Measurements from ENCODE around the gene ABCC11. TPM values are rescaled to one million over a fixed set of nuclear protein-coding genes. Genes with fewer than 3 reads are reported as not detected.
"Not testable (repeated sequence)": the region's sequence is repeated elsewhere in the genome, so short reads cannot be mapped to it uniquely, and the experiment has no call there.

Gene ABCC11
- total RNA-seq, 2 donors from 2014 or later, result not detected

- Histone ChIP-seq H3K27ac (no peak overlapping the region), H3K4me1 (no peaks in the 10 kb centered on the region), H3K9me3 (no peaks in the 10 kb centered on the region), H3K36me3 (no peaks in the 10 kb centered on the region), H3K27me3 (no peaks in the 10 kb centered on the region), H3K4me3 (no peak overlapping the region)
- no peak for TF ChIP-seq CTCF (IDR thresholded peaks at IDR 0.05)
- DNase-seq (ENCODE audit: low spot score), result no peak
Measured at GRCh38 chr16:48172682-48173081, 74.7 kb downstream of the ABCC11 start.

- TF ChIP-seq CTCF (IDR thresholded peaks at IDR 0.05), result no peak
- H3K4me3 ChIP-seq, result no peak overlapping the region
- no peak overlapping the region for H3K27ac ChIP-seq
- no peak for DNase-seq (ENCODE audit: low spot score)
- no peaks in the 10 kb centered on the region for H3K27me3 ChIP-seq
- no peaks in the 10 kb centered on the region for H3K9me3 ChIP-seq
- H3K36me3 ChIP-seq, result no peaks in the 10 kb centered on the region
- peaks cover 0 to 2% of the 10 kb centered on the region in 2 donors for H3K4me1 ChIP-seq
Measured at GRCh38 chr16:48169896-48170295, 77.4 kb downstream of the ABCC11 start.

- Histone ChIP-seq H3K4me1 (peaks cover 0 to 8% of the 10 kb centered on the region in 2 donors), H3K27ac (no peak overlapping the region), H3K27me3 (no peaks in the 10 kb centered on the region), H3K36me3 (no peaks in the 10 kb centered on the region), H3K9me3 (no peaks in the 10 kb centered on the region), H3K4me3 (no peak overlapping the region)
- DNase-seq (ENCODE audit: low spot score), result no peak
- TF ChIP-seq CTCF (IDR thresholded peaks at IDR 0.05), result no peak
Measured at GRCh38 chr16:48168075-48168474, 79.3 kb downstream of the ABCC11 start.

- H3K27ac ChIP-seq; H3K4me3 ChIP-seq; H3K4me1 ChIP-seq; H3K27me3 ChIP-seq; H3K9me3 ChIP-seq; H3K36me3 ChIP-seq; DNase-seq (ENCODE audit: low spot score): not testable (repeated sequence)
Measured at GRCh38 chr16:48166617-48167016, 80.7 kb downstream of the ABCC11 start.

- Histone ChIP-seq H3K36me3 (no peaks in the 10 kb centered on the region), H3K9me3 (no peaks in the 10 kb centered on the region), H3K27me3 (no peaks in the 10 kb centered on the region), H3K27ac (no peak overlapping the region), H3K4me3 (no peak overlapping the region), H3K4me1 (peaks cover 0 to 8% of the 10 kb centered on the region in 2 donors)
- TF ChIP-seq CTCF (IDR thresholded peaks at IDR 0.05), result no peak
- DNase-seq (ENCODE audit: low spot score), result no peak
Measured at GRCh38 chr16:48165961-48166578, 81.3 kb downstream of the ABCC11 start.

GRCh38 chr16:48164907-48165715 is 82.2 kb downstream of the ABCC11 start:
- peak; percentile 82 for DNase-seq (ENCODE audit: low spot score)
- no peaks in the 10 kb centered on the region for H3K27me3 ChIP-seq
- no peak overlapping the region for H3K27ac ChIP-seq
- H3K4me3 ChIP-seq, result no peak overlapping the region
- peaks cover 0 to 8% of the 10 kb centered on the region in 2 donors for H3K4me1 ChIP-seq
- no peaks in the 10 kb centered on the region for H3K36me3 ChIP-seq
- TF ChIP-seq CTCF (IDR thresholded peaks at IDR 0.05), result peak; percentile 71 to 90
- no peaks in the 10 kb centered on the region for H3K9me3 ChIP-seq
